GM12878 (cell line): ENCODE data around the gene BMAL1.
A peak's percentile ranks its signal among the peaks of the same experiment; 100 is the strongest.

Experiments used
- BRCA1 ChIP-seq: IDR thresholded peaks from 2 replicates; pipeline ENCODE4 v1.6.1; 2011; ENCODE audit warnings: low read depth, low read length, improper control_type of control experiment
- CTCF ChIP-seq, 3 experiments: IDR thresholded peaks in 2 of 3; conservative IDR thresholded peaks in 1 of 3; 2 replicates each; pipeline ENCODE4 v1.5.1; 2011; ENCODE audit warnings: low read depth in 3 of 3, low read length in 3 of 3, mild to moderate bottlenecking in 3 of 3, control low read depth in 2 of 3, moderate library complexity in 2 of 3, inconsistent platforms in 1 of 3, mixed read lengths in 1 of 3; ENCODE audit not compliant: control insufficient read depth in 2 of 3, insufficient read depth in 1 of 3; ENCODE audit errors: extremely low read depth in 1 of 3
- EZH2 ChIP-seq: IDR thresholded peaks from 2 replicates; pipeline ENCODE4 v1.6.1; 2012; ENCODE audit warnings: low read depth, mild to moderate bottlenecking, control low read depth, inconsistent platforms, low read length, borderline replicate concordance; ENCODE audit not compliant: control insufficient read depth
- HCFC1 ChIP-seq: fragments of 150-350 bp; IDR thresholded peaks from 2 replicates; pipeline ENCODE4 v1.6.1; 2014; ENCODE audit warnings: low read length
- NRF1 ChIP-seq: conservative IDR thresholded peaks from 2 replicates; pipeline ENCODE4 v1.6.1; 2011; ENCODE audit warnings: mild to moderate bottlenecking, low read depth, low read length, improper control_type of control experiment
- RAD51 ChIP-seq: fragments of 450-650 bp; IDR thresholded peaks from 2 replicates; pipeline ENCODE4 v1.6.1; 2016; ENCODE audit warnings: moderate library complexity, mild to moderate bottlenecking, inconsistent platforms

- TF ChIP-seq NRF1 (no peak), HCFC1 (peak; percentile 43; the same call in 1 of the 2 replicates), BRCA1 (no peak), CTCF (IDR thresholded peaks at IDR 0.05 in 2 of 3, conservative IDR thresholded peaks at IDR 0.05 in 1 of 3; ENCODE audit: control insufficient read depth in 2 of 3, extremely low read depth in 1 of 3, insufficient read depth in 1 of 3, low read depth in 3 of 3, low read length in 3 of 3) (no peak), EZH2 (no peak), RAD51 (peak; percentile 87)
Measured at GRCh38 chr11:13303668-13304649, 26.4 kb downstream of the BMAL1 start.
